Heart left ventricle (tissue), 13 donors: ENCODE results near the gene KIF26A.

Experiments used
- CTCF ChIP-seq, 12 donors: fragments of 200-600 bp; sonication (generic) in 4 of 12; IDR thresholded peaks; one replicate each; pipeline versions ENCODE4 v1.5.0 to v1.8.0; 2018 to 2022; ENCODE audit warnings: antibody characterized with exemption in 12 of 12, mild to moderate bottlenecking in 5 of 12
- POLR2A ChIP-seq, 2 donors: fragments of 450-650 bp; IDR thresholded peaks; one replicate each; pipeline ENCODE4 v1.6.1; 2017; ENCODE audit warnings: antibody characterized with exemption in 2 of 2, mild to moderate bottlenecking in 2 of 2, moderate library complexity in 2 of 2
- donor health status: ischemic (EF 13 %, LVEDD 7.1; RV severe dilation, severe dysfunction).
- donor health status: DM: no; HTN: yes; CAD: no.
- donor health status: DM: no; HTN: no; CAD: no.
- donor health status: ischemic (EF 25% LVEDD 6.9; RV normal size, moderate dysfunction).
- donor health status: ischemic (EF 25% LVEDD 5.7; RV mildly dilated, moderate dysfunction).
- donor health status: ischemic (EF 35%, LVEDD 5.7; RV mildly dilated, moderate dysfunction).
- donor health status: nonischemic (EF 11% LVEDD 7.7; RV severe dilation, severe dysfunction).
- donor health status: DM: yes; HTN: yes; CAD: no.
- donor health status: PGD.
- donor health status: ischemic (EF 29% LVEDD 5.4; RV normal size, mild dysfunction).
- donor health status: nonischemic (EF 23%, LVEDD 6.1; RV moderate dilation, normal function).

DNA sequence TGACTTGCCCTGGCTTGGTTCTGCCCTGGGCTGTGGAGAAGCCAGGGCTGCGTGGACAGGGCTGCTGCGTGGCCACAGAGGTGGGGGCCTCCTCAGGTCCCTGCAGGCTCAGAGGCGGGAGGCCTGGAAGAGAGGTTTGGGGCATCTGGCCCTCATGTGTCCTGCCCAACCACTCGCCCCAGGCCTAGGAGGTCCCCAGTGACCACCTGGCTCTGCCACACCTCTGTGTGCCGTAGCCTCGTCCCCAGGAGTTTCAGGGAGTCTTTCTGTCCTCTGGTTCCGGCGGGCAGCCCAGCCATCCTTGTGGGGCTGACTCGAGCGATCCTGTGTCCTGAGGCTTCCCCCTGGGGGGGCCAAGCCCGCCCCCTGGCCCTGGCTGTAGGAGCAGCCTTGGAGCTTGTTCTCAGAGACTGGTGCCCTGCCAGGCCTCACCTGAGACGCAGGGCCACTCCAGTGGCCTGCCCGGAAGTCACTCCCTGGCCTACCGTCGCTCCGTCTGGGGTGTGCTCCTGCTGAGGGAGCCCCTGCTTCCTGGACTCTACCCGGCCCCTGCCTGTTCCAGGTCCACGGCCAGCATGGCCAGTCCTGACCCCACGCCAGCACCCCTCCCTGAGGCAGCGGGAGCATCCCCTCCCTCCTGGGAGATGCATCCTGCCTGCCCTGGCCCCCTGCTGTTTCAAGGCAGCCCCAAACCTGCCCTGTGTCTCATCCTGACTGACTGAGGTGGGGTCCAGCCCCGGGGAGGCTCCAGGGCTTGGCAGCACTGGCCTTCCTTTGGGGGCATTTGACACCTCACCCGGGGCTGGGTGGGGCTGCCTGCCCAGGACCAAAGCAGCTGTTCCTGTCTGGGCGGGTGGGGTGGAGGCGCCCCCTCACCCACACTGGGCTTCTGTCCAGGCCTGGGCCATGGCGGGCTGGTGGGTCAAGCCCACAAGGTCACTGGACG is 39.0 kb upstream of the KIF26A start:
- TF ChIP-seq CTCF (IDR thresholded peaks at IDR 0.05) (no peak), POLR2A (IDR thresholded peaks at IDR 0.05) (no peak)
